ENCODE results near the gene TEX13C.
"Not testable (repeated sequence)": the region's sequence is repeated elsewhere in the genome, so short reads cannot be mapped to it uniquely, and the experiment has no call there.

Gene TEX13C

GRCh38 chrX:125298871-125299270 is 20.8 kb upstream of the TEX13C start:
- Histone ChIP-seq H3K27me3 (ENCODE audit: control insufficient read depth in 1 of 2, insufficient read depth in 1 of 2, low read length in 2 of 2) (no peaks in the 10 kb centered on the region), H3K9me3 (ENCODE audit: control insufficient read depth, low read length) (no peaks in the 10 kb centered on the region), H2BK5ac (ENCODE audit: low read depth, low read length, poor library complexity, severe bottlenecking) (no peak overlapping the region), H3K4me2 (ENCODE audit: low read length, poor library complexity, severe bottlenecking) (no peak overlapping the region), H3K27ac (ENCODE audit: low read length, poor library complexity, severe bottlenecking) (no peak overlapping the region), H2BK120ac (ENCODE audit: low read depth, low read length) (no peak overlapping the region), H4K91ac (ENCODE audit: low read length) (no peak overlapping the region), H3K4ac (ENCODE audit: low read depth in 1 of 2, low read length in 2 of 2) (no peak overlapping the region), H3K4me3 (ENCODE audit: insufficient read depth in 1 of 2, low read depth in 1 of 2, low read length in 2 of 2) (no peak overlapping the region), H3K4me1 (ENCODE audit: control insufficient read depth, insufficient read depth, low read depth, low read length) (no peaks in the 10 kb centered on the region), H2AFZ (ENCODE audit: low read depth, low read length) (no peak overlapping the region), H2AK5ac (ENCODE audit: low read length, severe bottlenecking) (no peak overlapping the region), H2BK15ac (ENCODE audit: low read depth, poor library complexity, severe bottlenecking) (no peak overlapping the region), H3K36me3 (ENCODE audit: control insufficient read depth in 1 of 2, insufficient read depth in 2 of 2, low read depth in 1 of 2, low read length in 2 of 2) (no peaks in the 10 kb centered on the region), H3K9ac (ENCODE audit: low read length) (no peak overlapping the region), H3K18ac (ENCODE audit: low read depth in 1 of 2, low read length in 2 of 2) (no peak overlapping the region), H2BK12ac (ENCODE audit: low read length in 2 of 2) (no peak overlapping the region), H3K14ac (ENCODE audit: low read length in 2 of 2) (no peak overlapping the region), H3K79me1 (replicated peaks; ENCODE audit: low read length, poor library complexity, severe bottlenecking) (no peaks in the 10 kb centered on the region), H4K8ac (ENCODE audit: low read length) (no peak overlapping the region), H3K23ac (ENCODE audit: low read length in 2 of 2) (no peak overlapping the region)
- 97% methylated on average over 2 of the region's 2 CpGs for WGBS
- no peak for DNase-seq

GRCh38 chrX:125306335-125306866 is 13.3 kb upstream of the TEX13C start:
- H3K27me3 ChIP-seq (ENCODE audit: control insufficient read depth in 1 of 2, insufficient read depth in 1 of 2, low read length in 2 of 2), result no peaks in the 10 kb centered on the region
- no peak overlapping the region for H4K8ac ChIP-seq (ENCODE audit: low read length)
- H3K4me3 ChIP-seq (ENCODE audit: insufficient read depth in 1 of 2, low read depth in 1 of 2, low read length in 2 of 2), result no peak overlapping the region
- H2BK5ac ChIP-seq (ENCODE audit: low read depth, low read length, poor library complexity, severe bottlenecking), result no peak overlapping the region
- H3K23ac ChIP-seq (ENCODE audit: low read length in 2 of 2), result no peak overlapping the region
- DNase-seq, result peak; percentile 2
- H3K4ac ChIP-seq (ENCODE audit: low read depth in 1 of 2, low read length in 2 of 2), result no peak overlapping the region
- no peak overlapping the region for H3K9ac ChIP-seq (ENCODE audit: low read length)
- no peak overlapping the region for H4K91ac ChIP-seq (ENCODE audit: low read length)
- H3K18ac ChIP-seq (ENCODE audit: low read depth in 1 of 2, low read length in 2 of 2), result no peak overlapping the region
- H3K9me3 ChIP-seq (ENCODE audit: control insufficient read depth, low read length), result no peaks in the 10 kb centered on the region
- H2AFZ ChIP-seq (ENCODE audit: low read depth, low read length), result no peak overlapping the region
- no peak overlapping the region for H3K27ac ChIP-seq (ENCODE audit: low read length, poor library complexity, severe bottlenecking)
- H3K36me3 ChIP-seq (ENCODE audit: control insufficient read depth in 1 of 2, insufficient read depth in 2 of 2, low read depth in 1 of 2, low read length in 2 of 2), result no peaks in the 10 kb centered on the region
- H3K79me1 ChIP-seq (replicated peaks; ENCODE audit: low read length, poor library complexity, severe bottlenecking), result no peaks in the 10 kb centered on the region
- H3K4me2 ChIP-seq (ENCODE audit: low read length, poor library complexity, severe bottlenecking), result no peak overlapping the region
- H2BK12ac ChIP-seq (ENCODE audit: low read length in 2 of 2), result no peak overlapping the region
- H2BK15ac ChIP-seq (ENCODE audit: low read depth, poor library complexity, severe bottlenecking), result no peak overlapping the region
- H3K14ac ChIP-seq (ENCODE audit: low read length in 2 of 2), result no peak overlapping the region
- H3K4me1 ChIP-seq (ENCODE audit: control insufficient read depth, insufficient read depth, low read depth, low read length), result no peaks in the 10 kb centered on the region
- WGBS, result 27% methylated on average over 1 of the region's 1 CpG
- H2AK5ac ChIP-seq (ENCODE audit: low read length, severe bottlenecking), result no peak overlapping the region
- no peak overlapping the region for H2BK120ac ChIP-seq (ENCODE audit: low read depth, low read length)

GRCh38 chrX:125308653-125309052 is 11.0 kb upstream of the TEX13C start:
- Histone ChIP-seq H4K91ac (ENCODE audit: low read length) (no peak overlapping the region), H2AK5ac (ENCODE audit: low read length, severe bottlenecking) (no peak overlapping the region)

GRCh38 chrX:125319166-125319565 is 505 bp upstream of the TEX13C start:
- not testable (repeated sequence) for H3K79me1 ChIP-seq (replicated peaks; ENCODE audit: low read length, poor library complexity, severe bottlenecking); H2BK120ac ChIP-seq (ENCODE audit: low read depth, low read length); H3K4me1 ChIP-seq (ENCODE audit: control insufficient read depth, insufficient read depth, low read depth, low read length); H2BK12ac ChIP-seq (ENCODE audit: low read length in 2 of 2); H3K18ac ChIP-seq (ENCODE audit: low read depth in 1 of 2, low read length in 2 of 2); H4K91ac ChIP-seq (ENCODE audit: low read length); H3K9me3 ChIP-seq (ENCODE audit: control insufficient read depth, low read length); H2AFZ ChIP-seq (ENCODE audit: low read depth, low read length); H3K23ac ChIP-seq (ENCODE audit: low read length in 2 of 2); H3K4me3 ChIP-seq (ENCODE audit: insufficient read depth in 1 of 2, low read depth in 1 of 2, low read length in 2 of 2); DNase-seq; H3K27me3 ChIP-seq (ENCODE audit: control insufficient read depth in 1 of 2, insufficient read depth in 1 of 2, low read length in 2 of 2); H2BK5ac ChIP-seq (ENCODE audit: low read depth, low read length, poor library complexity, severe bottlenecking); H2AK5ac ChIP-seq (ENCODE audit: low read length, severe bottlenecking); H3K27ac ChIP-seq (ENCODE audit: low read length, poor library complexity, severe bottlenecking); H4K8ac ChIP-seq (ENCODE audit: low read length); H3K36me3 ChIP-seq (ENCODE audit: control insufficient read depth in 1 of 2, insufficient read depth in 2 of 2, low read depth in 1 of 2, low read length in 2 of 2); H3K14ac ChIP-seq (ENCODE audit: low read length in 2 of 2); H2BK15ac ChIP-seq (ENCODE audit: low read depth, poor library complexity, severe bottlenecking); H3K4me2 ChIP-seq (ENCODE audit: low read length, poor library complexity, severe bottlenecking); H3K9ac ChIP-seq (ENCODE audit: low read length); H3K4ac ChIP-seq (ENCODE audit: low read depth in 1 of 2, low read length in 2 of 2)
- WGBS, result 97% methylated on average over 9 of the region's 17 CpGs

More at GRCh38 chrX:125308653-125309052, 11.0 kb upstream of the TEX13C start:
- Histone ChIP-seq H4K8ac (ENCODE audit: low read length) (no peak overlapping the region), H3K79me1 (replicated peaks; ENCODE audit: low read length, poor library complexity, severe bottlenecking) (no peaks in the 10 kb centered on the region), H3K4me1 (ENCODE audit: control insufficient read depth, insufficient read depth, low read depth, low read length) (no peaks in the 10 kb centered on the region), H3K4me2 (ENCODE audit: low read length, poor library complexity, severe bottlenecking) (no peak overlapping the region), H3K9ac (ENCODE audit: low read length) (no peak overlapping the region), H3K14ac (ENCODE audit: low read length in 2 of 2) (no peak overlapping the region), H3K27ac (ENCODE audit: low read length, poor library complexity, severe bottlenecking) (no peak overlapping the region), H2AFZ (ENCODE audit: low read depth, low read length) (no peak overlapping the region), H2BK5ac (ENCODE audit: low read depth, low read length, poor library complexity, severe bottlenecking) (no peak overlapping the region), H2BK120ac (ENCODE audit: low read depth, low read length) (no peak overlapping the region), H3K36me3 (ENCODE audit: control insufficient read depth in 1 of 2, insufficient read depth in 2 of 2, low read depth in 1 of 2, low read length in 2 of 2) (no peaks in the 10 kb centered on the region), H3K4me3 (ENCODE audit: insufficient read depth in 1 of 2, low read depth in 1 of 2, low read length in 2 of 2) (no peak overlapping the region), H2BK15ac (ENCODE audit: low read depth, poor library complexity, severe bottlenecking) (no peak overlapping the region), H3K23ac (ENCODE audit: low read length in 2 of 2) (no peak overlapping the region), H2BK12ac (ENCODE audit: low read length in 2 of 2) (no peak overlapping the region), H3K18ac (ENCODE audit: low read depth in 1 of 2, low read length in 2 of 2) (no peak overlapping the region), H3K4ac (ENCODE audit: low read depth in 1 of 2, low read length in 2 of 2) (no peak overlapping the region), H3K27me3 (ENCODE audit: control insufficient read depth in 1 of 2, insufficient read depth in 1 of 2, low read length in 2 of 2) (no peaks in the 10 kb centered on the region), H3K9me3 (ENCODE audit: control insufficient read depth, low read length) (peaks cover 3% of the 10 kb centered on the region)
- no peak for DNase-seq

All from mesenchymal stem cell (in vitro differentiated cells and primary cell).